GM12801 (cell line): Measurements from ENCODE around the gene TAF8.

Experiments used
- TF ChIP-seq, protein P1 (sequence below): IDR thresholded peaks from one replicate; pipeline ENCODE4 v1.5.1; 2011; ENCODE audit warnings: control low read depth; ENCODE audit not compliant: insufficient read length; ENCODE audit errors: extremely low read depth

The TAF8 gene

DNA sequence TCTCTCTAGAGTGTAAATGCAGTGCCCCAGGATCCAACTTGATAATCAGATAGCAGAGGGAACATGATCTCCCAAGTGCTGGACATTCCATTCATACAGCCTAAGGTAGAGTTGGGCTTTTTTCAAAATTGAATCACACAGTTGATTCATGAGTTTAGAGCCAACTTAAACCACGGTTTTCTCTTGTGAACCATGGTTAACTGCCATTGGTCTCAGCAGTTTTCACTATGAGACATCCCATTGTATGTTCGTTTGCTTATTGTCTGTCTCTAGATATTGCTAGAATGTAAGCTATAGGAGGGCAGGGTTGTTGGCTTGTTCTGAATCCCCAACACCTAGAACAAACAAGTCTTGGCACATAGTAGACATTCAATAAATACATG lies 37.2 kb upstream of the TAF8 start:
- TF ChIP-seq, protein P1, sequence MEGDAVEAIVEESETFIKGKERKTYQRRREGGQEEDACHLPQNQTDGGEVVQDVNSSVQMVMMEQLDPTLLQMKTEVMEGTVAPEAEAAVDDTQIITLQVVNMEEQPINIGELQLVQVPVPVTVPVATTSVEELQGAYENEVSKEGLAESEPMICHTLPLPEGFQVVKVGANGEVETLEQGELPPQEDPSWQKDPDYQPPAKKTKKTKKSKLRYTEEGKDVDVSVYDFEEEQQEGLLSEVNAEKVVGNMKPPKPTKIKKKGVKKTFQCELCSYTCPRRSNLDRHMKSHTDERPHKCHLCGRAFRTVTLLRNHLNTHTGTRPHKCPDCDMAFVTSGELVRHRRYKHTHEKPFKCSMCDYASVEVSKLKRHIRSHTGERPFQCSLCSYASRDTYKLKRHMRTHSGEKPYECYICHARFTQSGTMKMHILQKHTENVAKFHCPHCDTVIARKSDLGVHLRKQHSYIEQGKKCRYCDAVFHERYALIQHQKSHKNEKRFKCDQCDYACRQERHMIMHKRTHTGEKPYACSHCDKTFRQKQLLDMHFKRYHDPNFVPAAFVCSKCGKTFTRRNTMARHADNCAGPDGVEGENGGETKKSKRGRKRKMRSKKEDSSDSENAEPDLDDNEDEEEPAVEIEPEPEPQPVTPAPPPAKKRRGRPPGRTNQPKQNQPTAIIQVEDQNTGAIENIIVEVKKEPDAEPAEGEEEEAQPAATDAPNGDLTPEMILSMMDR, result no peak

DNA sequence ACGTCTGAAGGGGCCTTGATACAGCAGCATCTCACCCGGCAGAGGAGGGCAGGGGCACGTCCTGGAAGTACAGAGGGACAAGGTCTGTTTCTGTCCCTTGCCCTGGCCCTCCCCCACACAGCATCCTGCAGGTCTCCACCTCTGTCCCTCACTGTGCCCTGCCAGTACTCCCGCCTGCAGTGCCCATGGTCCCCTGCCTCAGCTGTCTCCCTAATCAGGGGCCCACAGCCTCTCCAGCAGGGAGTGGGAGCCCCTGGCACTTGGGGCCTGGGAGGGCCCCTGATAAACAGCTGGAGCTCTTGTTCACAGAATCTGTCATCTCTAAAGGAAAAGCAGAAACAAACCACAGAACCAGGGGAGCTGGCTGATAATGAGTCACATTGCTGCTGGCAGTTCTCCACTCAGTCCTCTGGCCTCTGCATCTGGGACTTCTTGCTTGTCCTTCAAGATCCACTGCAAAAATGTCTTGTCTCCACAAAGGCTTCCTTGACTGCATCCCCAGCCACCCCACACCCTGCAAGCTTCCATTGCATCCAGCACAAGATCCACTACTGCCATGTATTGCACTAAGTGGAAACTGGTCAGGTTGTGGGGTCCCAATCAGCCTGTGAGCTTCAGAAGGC lies 33.2 kb upstream of the TAF8 start:
- TF ChIP-seq, protein P1, result no peak

DNA sequence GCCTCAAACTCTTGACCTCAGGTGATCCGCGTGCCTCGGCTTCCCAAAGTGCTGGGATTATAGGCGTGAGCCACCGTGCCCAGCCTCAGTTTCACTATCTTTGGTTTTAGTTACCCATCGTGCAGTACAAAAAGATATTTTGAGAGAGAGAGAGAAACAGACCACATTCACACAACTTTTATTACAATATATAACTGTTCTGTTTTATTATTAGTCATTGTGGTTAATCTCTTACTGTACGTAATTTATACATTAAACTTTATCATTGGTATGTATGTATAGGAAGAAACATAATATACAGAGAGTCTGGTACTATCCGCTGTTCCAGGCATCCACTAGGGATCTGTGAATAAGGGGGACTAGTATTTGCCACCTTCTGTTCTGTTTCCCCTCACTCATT lies 29.4 kb upstream of the TAF8 start:
- TF ChIP-seq, protein P1, result no peak

DNA sequence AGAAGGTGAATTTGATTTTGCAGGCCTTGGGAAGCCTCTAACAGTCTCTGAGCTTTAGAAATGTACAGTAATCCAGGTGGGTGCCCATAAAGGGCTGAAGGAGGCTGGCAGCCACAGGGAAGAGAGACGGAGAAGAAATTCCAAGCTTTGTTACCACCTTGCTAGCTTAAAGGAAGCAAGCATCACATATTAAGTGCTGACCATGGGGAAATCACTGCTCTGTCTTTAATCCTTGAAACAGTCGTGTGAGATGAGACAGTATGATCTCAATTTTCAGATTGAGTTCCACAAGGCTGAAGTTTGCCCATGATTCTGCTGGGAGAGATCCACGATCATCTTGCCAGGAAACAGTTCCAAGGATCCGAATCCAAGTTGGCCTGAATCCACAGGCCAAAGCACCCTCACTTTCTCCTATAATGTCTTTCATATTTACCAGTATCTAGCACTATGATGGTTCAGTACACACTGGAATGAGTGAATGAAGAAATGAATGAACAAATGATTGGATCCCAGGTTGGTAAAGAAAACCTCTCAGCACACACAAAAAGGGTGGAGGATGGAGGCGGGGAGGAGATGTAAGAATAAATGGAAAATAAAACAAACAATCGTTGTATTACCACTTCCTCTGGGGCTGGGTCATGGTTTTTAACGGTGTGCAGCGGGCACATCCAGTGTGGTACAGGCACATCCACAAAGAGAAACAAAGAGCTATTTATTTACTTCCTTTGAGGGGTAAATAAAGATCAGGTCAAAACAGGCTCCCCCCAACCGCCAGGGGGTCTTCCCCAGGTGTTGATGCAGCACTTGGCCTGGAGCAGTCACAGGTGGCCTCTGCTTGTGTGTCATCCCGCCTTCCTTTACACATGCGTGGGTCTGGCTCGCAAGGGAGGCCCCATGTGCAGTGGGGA lies 28.2 kb upstream of the TAF8 start:
- TF ChIP-seq, protein P1, result no peak

DNA sequence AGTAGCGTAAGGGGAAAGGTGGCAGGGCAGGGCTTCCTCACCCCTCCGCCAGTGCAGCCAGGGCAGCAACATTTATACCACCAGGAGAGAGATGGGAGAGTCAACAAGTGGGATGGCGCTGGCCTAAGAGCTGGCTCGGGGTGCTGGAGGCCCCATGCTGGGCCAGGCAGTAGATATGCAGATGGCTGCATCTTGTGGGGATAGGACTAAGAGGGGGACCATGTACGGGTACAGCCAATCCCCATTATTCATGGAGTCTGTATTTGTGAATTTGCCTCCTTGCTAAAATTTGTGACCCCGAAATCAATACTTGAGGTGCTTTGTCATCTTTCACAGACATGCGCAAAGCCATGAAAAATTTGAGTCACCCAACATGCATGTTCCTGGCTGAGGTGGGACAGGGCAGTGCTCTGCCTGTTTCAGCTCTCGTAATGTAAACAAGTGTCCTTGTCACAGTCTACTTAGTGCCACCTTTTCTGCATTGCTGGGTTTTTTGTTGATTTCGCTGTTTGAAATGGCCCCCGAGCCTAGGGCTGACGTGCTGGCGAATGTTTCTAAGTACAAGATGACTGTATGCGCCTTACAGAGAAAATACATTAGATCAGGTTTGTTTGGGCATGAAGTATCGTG lies 27.5 kb upstream of the TAF8 start:
- TF ChIP-seq, protein P1, result no peak

DNA sequence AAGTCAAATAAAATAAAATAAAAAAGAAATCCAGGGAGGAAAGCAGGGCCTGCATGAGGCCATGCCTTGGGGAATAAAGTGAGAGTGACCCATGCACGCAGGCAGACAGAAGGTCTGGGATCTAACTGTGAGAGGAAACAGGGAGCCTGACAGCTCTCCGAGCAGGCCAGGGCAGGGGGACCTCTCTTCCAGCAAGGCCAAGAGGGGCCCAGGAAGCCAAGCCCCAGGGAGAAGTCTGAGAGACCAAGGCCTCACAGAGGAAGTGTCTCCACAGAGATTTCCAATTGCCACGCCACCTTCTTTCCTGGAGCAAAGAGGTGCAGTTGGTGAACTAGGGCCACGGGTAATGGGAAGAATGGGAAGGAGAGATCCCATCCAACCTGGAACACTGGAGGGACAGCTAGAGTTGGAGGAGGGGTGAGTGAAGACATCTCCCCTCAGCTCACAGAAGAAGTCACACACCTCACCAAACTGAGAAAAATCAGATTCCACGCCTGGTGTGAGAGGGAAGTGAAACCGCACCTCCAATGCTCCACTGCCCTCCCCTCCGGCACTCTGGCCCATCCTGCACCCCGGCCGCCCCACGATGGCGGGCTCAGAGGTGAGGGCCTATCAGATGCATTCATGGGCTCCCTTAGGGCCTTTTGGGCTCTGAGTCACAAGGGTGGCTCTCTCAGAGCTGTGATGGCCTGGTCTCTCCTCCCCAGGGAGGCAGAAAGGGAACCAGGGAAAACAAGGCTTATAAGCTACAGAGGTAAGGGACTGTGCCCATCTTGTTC lies 25.1 kb upstream of the TAF8 start:
- TF ChIP-seq, protein P1, result no peak

DNA sequence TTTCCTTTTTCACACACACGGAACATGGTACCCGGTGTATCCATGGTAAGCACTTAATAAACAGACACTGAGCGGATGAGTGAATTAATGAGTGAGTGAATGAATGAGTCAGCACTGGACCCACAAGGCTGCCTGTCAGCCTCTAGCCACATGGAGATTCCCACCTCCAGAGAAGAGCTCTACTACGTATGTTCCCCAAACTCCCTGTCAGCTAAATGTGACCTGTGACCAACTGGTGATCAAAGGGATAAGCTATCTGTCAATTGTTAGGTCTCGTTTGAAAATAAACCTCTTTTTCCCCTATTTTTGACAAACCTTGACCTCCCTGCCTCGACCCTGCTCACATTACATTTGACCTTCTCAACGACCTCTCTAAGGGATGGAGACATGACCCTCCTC lies 24.5 kb upstream of the TAF8 start:
- TF ChIP-seq, protein P1, result no peak
